Putamen (tissue), 1 donor: ENCODE measurements around the gene CLCA1.
A peak's percentile ranks its signal among the peaks of the same experiment; 100 is the strongest.

ENCODE experiments used
- DNase-seq: peaks from one replicate; pipeline ENCODE4 v3.0.0-alpha.2; 2016; ENCODE audit warnings: low spot score

CLCA1 gene

DNA sequence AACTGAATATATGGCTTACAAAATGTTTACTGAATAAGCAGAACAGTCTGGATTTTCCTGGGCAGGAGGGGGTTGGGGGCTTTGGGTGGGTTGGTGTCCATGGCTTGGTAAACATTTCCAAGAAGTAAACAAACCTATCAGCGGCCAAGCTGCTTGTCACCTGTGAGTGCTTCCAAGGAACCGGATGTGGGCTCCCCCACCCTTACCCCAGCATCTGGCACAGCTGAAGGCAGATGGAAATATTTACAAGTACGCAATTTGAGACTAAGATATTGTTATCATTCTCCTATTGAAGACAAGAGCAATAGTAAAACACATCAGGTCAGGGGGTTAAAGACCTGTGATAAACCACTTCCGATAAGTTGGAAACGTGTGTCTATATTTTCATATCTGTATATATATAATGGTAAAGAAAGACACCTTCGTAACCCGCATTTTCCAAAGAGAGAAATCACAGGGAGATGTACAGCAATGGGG lies at the start of gene CLCA1:
TSS of gene CLCA1 (plus strand) at position 427 of the 477 bp plus-strand sequence. CDS start at position 472, 45 bp downstream.
- no peak for DNase-seq

GRCh38 chr1:86419277-86419903 lies 49.3 kb upstream of the CLCA1 start:
- no peak for DNase-seq

GRCh38 chr1:86421601-86422280 lies 47.0 kb upstream of the CLCA1 start:
- no peak for DNase-seq

- no peak for DNase-seq
Measured at GRCh38 chr1:86423473-86423872, 45.3 kb upstream of the CLCA1 start.

GRCh38 chr1:86423873-86424272 lies 44.9 kb upstream of the CLCA1 start, which contains the start of gene CLCA2:
TSS of gene CLCA2 (plus strand) at chr1:86424171. CDS start at chr1:86424248, 77 bp downstream.
- DNase-seq: no peak

GRCh38 chr1:86429122-86429725 lies 39.5 kb upstream of the CLCA1 start:
- no peak for DNase-seq

DNA sequence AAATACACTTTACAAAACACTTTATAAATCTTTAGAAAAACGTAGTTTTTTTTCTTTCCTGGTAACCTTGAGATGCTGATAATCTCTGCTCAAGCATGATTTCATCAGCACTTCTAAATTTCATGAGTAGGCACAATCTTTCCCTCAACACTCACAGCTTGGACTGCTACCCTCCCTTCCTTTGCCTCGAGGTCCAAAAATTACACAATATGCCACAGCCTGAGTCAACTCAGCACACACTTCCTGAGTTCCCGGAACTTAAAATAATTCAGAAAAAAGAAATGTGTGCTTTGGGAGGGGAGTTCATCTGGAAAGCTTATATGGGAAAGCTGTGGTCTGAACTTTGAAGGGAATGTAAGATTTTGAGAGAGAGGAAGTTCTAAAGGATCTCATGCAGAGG lies 38.9 kb upstream of the CLCA1 start:
- DNase-seq: no peak

- DNase-seq: no peak
Measured at GRCh38 chr1:86430376-86430775, 38.4 kb upstream of the CLCA1 start.

DNA sequence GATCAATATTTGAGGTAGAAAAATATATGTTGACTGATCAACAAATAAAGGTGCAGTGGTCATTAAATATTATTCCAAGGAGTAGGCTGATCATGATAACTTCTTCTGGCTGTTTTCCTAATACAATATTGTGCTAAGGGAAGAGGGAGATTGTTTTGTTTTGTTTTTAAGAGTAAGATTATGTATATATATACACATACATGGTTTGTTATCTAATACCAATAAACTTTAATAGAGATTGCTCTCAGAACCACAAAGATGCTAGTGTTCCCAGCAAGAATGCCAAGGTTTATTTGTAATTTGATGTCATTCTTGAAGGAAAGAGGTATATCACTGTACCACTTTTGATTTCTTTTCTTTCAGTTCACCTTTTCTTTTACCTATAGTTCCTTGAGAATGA lies 34.7 kb upstream of the CLCA1 start:
- DNase-seq: no peak

- DNase-seq: no peak
Measured at GRCh38 chr1:86435327-86435726, 33.4 kb upstream of the CLCA1 start.

DNA sequence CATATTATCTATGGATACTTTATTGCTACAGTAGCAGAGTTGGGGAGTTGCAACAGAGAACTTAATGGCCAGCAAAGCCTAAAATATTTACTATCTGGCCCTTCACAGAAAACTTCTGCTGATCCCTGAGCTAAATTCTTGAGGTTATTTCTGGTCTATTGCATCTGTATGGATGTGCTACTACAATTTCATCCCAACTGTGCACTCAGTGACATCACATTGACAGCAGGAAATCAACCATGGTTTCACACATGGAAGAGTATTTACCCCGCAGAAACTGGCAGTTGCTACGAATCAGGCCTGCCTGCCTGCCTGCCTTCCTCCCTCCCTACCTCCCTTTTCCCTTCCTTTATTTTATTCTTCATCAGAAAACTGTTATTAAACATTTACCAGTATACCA lies 32.7 kb upstream of the CLCA1 start:
- no peak for DNase-seq

GRCh38 chr1:86441581-86441980 lies 27.1 kb upstream of the CLCA1 start:
- no peak for DNase-seq

DNA sequence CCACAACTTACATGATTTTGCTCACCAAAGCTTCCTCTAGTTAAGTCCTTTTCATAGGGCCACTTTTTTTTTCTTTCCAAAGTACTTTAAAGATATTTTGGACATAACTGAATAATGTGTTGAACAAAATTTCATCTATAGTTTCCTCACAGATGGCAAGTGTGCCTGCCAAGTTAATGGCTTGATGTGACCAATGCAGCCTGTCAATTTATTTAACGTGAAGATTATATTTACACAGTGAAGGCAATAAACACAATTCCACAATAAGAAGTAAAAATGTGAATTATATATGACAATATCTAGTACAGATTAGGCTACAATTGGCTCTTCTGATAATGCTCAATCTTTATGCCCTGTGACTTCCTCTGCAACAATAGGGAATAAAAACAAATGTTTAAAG lies 26.7 kb upstream of the CLCA1 start:
- DNase-seq: no peak

DNA sequence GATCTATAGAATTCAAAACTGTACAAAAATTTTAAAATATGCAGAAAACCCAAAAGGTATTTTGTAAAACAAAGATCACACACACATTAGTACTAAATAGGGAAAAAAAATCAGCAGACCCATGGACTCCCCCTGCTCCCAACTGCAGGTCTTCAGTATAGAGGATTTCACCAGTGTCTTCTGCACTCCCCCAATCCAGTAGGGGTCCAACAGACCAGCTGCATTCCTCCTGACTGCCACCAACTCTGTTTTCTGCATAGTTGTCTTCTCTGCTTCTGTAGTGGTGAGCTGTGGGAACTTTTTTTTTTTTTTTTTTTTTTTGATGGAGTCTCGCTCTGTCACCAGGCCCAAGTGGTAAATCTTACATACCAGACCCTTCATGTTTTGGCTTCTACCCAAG lies 22.8 kb upstream of the CLCA1 start:
- DNase-seq: no peak

DNA sequence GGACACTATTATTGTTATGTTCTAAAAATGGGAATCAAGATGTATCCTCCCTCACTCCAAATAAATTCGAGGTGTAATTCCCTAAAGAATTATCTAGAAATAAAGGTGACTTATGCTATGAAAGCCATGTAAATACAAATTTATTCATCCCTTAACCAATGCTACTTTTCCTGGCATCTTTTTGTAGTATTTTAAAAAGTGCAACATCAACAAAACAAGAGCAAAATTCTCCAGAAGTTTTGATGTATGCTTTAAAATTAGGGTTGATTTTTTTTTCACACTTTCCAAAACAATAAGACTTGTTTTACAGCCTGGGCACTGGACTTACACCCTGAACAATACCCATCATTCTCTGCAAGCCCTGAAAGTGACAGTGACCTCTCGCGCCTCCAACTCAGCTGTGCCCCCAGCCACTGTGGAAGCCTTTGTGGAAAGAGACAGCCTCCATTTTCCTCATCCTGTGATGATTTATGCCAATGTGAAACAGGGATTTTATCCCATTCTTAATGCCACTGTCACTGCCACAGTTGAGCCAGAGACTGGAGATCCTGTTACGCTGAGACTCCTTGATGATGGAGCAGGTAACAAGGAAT lies 21.4 kb upstream of the CLCA1 start:
- peak; percentile 79 for DNase-seq

- DNase-seq: no peak
Measured at GRCh38 chr1:86448670-86449069, 20.1 kb upstream of the CLCA1 start.

DNA sequence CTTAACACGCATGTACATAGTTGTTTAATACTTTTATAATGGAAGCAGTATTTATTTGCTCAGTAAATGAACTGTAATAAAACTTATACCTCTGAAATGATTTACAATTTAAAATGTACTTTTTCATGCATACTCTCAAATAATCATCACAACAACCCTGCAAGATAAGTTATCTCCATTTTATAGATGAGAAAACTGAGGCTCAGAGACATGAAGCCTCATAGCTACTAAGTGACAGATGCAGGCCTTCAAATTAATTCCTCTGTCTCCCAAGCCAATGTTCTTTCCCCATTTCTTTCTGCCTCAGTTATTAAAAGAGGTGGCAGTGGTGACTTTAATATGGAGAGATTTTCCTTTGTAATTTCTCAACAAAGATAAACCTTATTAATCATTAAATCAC lies 19.6 kb upstream of the CLCA1 start:
- DNase-seq: no peak

DNA sequence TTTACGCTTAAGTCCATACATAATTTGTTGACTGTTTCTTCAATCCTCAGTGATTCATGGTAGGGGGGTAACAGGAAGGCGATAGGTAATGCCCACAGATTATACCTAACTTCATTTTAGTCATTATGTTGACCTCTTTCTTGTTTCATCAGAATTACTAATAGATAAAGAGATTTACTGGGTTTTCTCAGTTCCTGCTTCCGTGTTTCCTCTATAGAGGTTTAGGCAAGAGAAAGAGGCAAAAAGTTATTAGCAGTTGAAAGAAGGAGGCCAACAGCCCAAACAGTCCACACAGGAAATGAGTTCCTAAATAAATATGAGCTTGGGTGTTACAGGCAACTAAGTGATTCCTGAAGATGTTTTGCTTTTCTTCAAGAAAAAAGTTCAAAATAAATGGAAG lies 17.9 kb upstream of the CLCA1 start:
- DNase-seq: no peak

GRCh38 chr1:86453664-86454063 lies 15.1 kb upstream of the CLCA1 start:
- DNase-seq: no peak

DNA sequence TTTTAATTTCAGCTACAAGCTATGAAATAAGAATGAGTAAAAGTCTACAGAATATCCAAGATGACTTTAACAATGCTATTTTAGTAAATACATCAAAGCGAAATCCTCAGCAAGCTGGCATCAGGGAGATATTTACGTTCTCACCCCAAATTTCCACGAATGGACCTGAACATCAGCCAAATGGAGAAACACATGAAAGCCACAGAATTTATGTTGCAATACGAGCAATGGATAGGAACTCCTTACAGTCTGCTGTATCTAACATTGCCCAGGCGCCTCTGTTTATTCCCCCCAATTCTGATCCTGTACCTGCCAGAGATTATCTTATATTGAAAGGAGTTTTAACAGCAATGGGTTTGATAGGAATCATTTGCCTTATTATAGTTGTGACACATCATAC lies 13.7 kb upstream of the CLCA1 start:
- no peak for DNase-seq

GRCh38 chr1:86460998-86461397 lies 7.7 kb upstream of the CLCA1 start:
- no peak for DNase-seq

GRCh38 chr1:86461482-86461881 lies 7.2 kb upstream of the CLCA1 start:
- no peak for DNase-seq

GRCh38 chr1:86464819-86465218 lies 3.9 kb upstream of the CLCA1 start:
- no peak for DNase-seq
